HL-60 (cell line): ENCODE data around the gene ARID1B.

Source experiments
- DNase-seq, 2 experiments: peaks; one replicate each; pipeline ENCODE4 v3.0.0-alpha.2; 2010 to 2020; ENCODE audit warnings: low read depth in 1 of 2, low spot score in 1 of 2
- H3K27ac ChIP-seq: fragments of 250-450 bp; sonication (Bioruptor Pico); replicated peaks from 2 replicates; pipeline ENCODE4 v1.5.1; 2020; ENCODE audit warnings: mild to moderate bottlenecking, moderate library complexity
- H3K27me3 ChIP-seq: fragments of 250-450 bp; sonication (Bioruptor Pico); 2 replicates; pipeline ENCODE4 v1.5.1; 2021; ENCODE audit warnings: mild to moderate bottlenecking, moderate library complexity; ENCODE audit not compliant: insufficient read depth, poor library complexity, severe bottlenecking
- H3K4me3 ChIP-seq: replicated peaks from 2 replicates; pipeline ENCODE4 v1.5.1; 2011; ENCODE audit warnings: mild to moderate bottlenecking, control low read depth, low read length; ENCODE audit not compliant: insufficient read depth
- GABPA ChIP-seq: IDR thresholded peaks from 2 replicates; pipeline ENCODE4 v1.6.1; 2012; ENCODE audit warnings: low read depth
- POLR2AphosphoS5 ChIP-seq: IDR thresholded peaks from 2 replicates; pipeline ENCODE4 v1.6.1; 2012; ENCODE audit warnings: low read depth
- SPI1 ChIP-seq: IDR thresholded peaks from 2 replicates; pipeline ENCODE4 v1.6.1; 2012; ENCODE audit warnings: low read depth, mild to moderate bottlenecking, borderline replicate concordance
- TF ChIP-seq, protein P1 (sequence below): IDR thresholded peaks from one replicate; pipeline ENCODE4 v1.5.1; 2011; ENCODE audit warnings: low read length, control low read depth, inconsistent platforms; ENCODE audit not compliant: insufficient read depth
- TF ChIP-seq, protein P2 (sequence below): IDR thresholded peaks from 2 replicates; pipeline ENCODE4 v1.6.1; 2012; ENCODE audit warnings: low read depth; ENCODE audit not compliant: insufficient replicate concordance

The ARID1B gene

DNA sequence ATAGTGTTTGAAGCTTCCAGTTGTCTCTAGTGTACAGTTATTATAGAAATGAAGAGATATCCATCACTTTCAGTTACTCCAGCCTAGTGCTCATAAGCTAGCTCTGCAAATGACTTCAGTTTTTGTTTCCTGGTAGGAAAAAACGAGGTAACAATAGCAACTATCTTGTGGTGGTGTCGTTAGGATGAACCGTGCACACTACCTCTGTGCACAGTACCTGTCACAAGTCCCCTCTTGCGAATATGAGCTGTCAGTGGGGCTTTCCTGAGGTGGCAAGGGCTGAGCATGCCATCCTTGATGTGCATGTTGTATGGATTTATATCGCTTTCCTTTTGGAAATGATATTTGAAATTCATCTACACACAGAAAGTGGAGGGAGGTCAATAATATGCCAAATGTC lies 151.8 kb downstream of the ARID1B start:
- no peak overlapping the region for H3K4me3 ChIP-seq
- no peaks in the 10 kb centered on the region for H3K27me3 ChIP-seq
- no peak for DNase-seq
- no peak for TF ChIP-seq GABPA
- no peak for TF ChIP-seq SPI1
- TF ChIP-seq, protein P1, sequence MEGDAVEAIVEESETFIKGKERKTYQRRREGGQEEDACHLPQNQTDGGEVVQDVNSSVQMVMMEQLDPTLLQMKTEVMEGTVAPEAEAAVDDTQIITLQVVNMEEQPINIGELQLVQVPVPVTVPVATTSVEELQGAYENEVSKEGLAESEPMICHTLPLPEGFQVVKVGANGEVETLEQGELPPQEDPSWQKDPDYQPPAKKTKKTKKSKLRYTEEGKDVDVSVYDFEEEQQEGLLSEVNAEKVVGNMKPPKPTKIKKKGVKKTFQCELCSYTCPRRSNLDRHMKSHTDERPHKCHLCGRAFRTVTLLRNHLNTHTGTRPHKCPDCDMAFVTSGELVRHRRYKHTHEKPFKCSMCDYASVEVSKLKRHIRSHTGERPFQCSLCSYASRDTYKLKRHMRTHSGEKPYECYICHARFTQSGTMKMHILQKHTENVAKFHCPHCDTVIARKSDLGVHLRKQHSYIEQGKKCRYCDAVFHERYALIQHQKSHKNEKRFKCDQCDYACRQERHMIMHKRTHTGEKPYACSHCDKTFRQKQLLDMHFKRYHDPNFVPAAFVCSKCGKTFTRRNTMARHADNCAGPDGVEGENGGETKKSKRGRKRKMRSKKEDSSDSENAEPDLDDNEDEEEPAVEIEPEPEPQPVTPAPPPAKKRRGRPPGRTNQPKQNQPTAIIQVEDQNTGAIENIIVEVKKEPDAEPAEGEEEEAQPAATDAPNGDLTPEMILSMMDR = no peak
- TF ChIP-seq POLR2AphosphoS5 = no peak
- TF ChIP-seq, protein P2, sequence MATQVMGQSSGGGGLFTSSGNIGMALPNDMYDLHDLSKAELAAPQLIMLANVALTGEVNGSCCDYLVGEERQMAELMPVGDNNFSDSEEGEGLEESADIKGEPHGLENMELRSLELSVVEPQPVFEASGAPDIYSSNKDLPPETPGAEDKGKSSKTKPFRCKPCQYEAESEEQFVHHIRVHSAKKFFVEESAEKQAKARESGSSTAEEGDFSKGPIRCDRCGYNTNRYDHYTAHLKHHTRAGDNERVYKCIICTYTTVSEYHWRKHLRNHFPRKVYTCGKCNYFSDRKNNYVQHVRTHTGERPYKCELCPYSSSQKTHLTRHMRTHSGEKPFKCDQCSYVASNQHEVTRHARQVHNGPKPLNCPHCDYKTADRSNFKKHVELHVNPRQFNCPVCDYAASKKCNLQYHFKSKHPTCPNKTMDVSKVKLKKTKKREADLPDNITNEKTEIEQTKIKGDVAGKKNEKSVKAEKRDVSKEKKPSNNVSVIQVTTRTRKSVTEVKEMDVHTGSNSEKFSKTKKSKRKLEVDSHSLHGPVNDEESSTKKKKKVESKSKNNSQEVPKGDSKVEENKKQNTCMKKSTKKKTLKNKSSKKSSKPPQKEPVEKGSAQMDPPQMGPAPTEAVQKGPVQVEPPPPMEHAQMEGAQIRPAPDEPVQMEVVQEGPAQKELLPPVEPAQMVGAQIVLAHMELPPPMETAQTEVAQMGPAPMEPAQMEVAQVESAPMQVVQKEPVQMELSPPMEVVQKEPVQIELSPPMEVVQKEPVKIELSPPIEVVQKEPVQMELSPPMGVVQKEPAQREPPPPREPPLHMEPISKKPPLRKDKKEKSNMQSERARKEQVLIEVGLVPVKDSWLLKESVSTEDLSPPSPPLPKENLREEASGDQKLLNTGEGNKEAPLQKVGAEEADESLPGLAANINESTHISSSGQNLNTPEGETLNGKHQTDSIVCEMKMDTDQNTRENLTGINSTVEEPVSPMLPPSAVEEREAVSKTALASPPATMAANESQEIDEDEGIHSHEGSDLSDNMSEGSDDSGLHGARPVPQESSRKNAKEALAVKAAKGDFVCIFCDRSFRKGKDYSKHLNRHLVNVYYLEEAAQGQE = no peak
- H3K27ac ChIP-seq = no peak overlapping the region

DNA sequence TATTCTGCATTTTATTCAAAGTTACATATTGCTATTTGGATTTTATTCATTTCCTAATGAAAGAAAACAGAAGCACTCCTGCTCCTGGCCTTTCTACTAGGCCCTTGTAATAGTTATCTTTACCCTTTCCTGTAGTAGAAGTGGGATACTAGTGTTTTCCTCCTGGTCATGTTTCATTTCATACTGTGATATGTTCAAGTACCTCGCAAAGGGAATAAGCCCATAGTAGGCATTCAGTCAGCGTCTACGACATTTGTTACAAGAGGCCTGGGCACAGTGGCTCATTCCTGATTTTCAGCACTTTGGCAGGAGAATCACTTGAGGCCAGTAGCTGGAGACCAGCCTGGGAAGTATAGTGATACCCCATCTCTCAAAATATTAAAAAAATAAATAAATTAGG lies 154.1 kb downstream of the ARID1B start:
- H3K4me3 ChIP-seq = no peak overlapping the region
- H3K27me3 ChIP-seq = no peaks in the 10 kb centered on the region
- DNase-seq = no peak
- no peak overlapping the region for H3K27ac ChIP-seq
- TF ChIP-seq, protein P1 = no peak
- TF ChIP-seq, protein P2 = no peak
- no peak for TF ChIP-seq POLR2AphosphoS5
- TF ChIP-seq SPI1 = no peak
- no peak for TF ChIP-seq GABPA

DNA sequence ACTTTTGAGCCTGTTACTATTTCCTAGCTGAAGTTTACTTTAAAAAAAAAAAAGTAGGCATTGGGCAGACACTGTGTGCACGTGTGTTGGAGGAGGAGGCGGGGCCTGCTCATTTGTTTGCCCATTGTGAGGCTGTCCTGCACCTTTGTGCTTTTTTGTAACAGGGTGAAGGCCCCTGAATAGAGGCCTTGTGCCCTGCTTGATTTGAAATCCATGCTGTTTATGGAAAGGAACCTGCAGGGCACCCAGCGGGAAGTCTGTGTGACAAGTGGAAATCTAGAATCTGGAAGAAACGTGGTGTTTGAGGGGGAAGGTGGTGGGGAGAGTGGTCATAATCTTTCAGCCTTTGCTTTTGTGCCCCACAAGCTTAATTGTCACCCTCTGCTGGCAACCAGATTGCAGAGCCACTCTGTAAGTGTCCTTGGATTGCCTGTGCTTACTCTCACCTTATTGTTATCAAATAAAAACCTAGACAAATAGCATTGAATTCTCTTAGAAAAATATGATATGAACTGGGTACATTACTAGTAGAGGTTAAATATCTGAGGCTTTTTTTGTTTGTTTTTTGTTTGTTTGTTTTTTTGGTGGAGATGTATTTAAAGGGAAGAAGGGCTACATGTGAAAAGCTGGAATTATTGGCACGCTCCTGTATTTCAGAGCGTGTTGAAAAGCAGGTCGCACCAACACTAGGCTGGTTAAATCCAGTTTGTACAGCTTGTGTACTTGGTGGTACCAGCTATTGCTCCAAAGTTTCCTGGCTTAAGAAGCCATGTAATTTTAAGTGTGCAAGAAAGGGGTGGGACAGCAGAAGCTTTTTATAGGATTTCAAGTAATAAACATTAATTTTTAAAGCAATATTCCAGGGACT lies 156.3 kb downstream of the ARID1B start:
- no peak overlapping the region for H3K27ac ChIP-seq
- H3K4me3 ChIP-seq = no peak overlapping the region
- TF ChIP-seq SPI1 (no peak), GABPA (no peak), POLR2AphosphoS5 (no peak)
- TF ChIP-seq, protein P1 = no peak
- TF ChIP-seq, protein P2 = no peak
- DNase-seq = no peak
- no peaks in the 10 kb centered on the region for H3K27me3 ChIP-seq
